Measurements from ENCODE around the gene ADIPOR1.
A peak's percentile ranks its signal among the peaks of the same experiment; 100 is the strongest.
"Not testable (repeated sequence)": the region's sequence is repeated elsewhere in the genome, so short reads cannot be mapped to it uniquely, and the experiment has no call there.

Gene ADIPOR1, protein sequence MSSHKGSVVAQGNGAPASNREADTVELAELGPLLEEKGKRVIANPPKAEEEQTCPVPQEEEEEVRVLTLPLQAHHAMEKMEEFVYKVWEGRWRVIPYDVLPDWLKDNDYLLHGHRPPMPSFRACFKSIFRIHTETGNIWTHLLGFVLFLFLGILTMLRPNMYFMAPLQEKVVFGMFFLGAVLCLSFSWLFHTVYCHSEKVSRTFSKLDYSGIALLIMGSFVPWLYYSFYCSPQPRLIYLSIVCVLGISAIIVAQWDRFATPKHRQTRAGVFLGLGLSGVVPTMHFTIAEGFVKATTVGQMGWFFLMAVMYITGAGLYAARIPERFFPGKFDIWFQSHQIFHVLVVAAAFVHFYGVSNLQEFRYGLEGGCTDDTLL

DNA sequence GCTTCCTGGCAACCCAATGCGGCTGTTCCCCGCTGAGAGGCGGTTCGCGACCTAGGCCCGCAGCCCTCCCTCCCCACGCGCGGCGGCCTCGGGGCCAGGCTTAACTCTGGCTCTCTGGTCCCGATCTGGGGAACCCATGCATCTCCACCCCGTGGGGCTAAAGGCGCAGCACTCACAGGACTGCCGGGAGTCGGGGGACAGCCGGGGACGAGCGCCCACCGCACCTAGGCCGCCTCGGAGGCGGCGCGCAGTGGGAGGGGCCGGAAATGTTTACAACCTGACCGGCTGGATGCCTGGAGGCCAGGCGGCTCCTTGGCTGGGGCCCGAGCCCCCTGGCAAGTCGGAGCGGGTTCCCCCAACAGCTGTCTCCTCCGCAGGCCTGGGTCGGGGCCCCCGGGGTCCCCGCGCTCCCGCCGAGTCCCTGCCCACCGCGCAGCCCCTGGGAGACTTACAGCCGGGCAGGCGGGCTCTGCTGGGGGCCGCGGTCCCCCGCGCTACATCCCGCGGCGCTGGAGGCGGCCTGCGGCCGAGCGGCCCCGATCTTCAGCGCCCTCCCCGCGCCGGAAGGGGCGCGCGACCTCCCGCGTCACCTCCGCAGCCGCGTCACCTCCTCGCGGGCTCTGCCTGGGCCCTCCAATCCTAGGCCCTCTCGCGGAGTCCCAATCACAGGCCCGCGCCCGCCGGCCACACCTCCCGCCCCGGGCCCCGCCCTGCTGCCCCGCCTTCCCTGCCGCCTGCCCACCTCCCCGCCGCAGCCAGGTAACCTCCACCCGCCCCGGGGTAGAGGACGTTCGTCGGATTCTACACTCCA is at the start of gene ADIPOR1:
Gene ADIPOR1 (minus strand): TSS at position 580 of the 811 bp plus-strand sequence. CDS start 7,242 bp downstream, outside the sequence.
- DNase-seq (ENCODE audit: low read depth in 2 of 2) = peak; percentile 40 to 49

DNA sequence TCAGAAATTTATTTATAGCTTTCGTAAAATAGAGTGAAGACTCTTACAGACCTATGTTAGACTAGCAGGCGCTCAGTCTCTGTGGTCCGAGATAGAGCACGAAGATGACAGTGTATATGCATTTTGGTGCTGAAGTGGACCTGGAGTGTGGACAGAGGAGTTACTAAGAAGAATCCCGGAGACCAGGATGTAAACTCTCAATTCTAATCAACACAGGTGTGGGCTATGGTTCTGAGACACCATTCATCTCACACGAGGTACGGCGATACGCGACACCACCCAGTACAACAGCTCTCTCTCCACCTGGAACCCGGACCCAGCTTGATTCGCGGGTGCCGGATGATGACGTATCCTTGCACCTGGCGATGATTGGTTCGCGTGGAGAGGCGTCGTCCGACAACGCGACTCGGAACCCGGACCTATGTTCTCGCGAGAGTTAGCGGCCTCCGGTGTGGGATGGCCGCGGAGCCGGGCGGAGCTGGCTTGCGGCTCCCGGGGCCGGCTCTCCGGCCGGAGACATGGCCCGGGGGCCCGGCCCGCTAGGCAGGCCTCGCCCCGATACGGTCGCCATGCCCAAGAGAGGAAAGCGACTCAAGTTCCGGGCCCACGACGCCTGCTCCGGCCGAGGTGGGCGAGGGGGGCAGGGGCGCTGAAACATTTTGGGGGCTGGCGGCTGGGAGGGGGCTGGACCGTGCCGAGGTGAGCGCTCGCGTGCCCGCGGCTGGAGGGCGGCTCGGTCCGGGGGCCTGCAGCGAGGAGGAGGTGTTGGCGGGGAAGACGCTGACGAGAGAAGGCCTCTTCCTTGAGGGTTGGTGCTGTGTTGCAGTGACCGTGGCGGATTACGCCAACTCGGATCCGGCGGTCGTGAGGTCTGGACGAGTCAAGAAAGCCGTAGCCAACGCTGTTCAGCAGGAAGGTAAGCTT is 49.1 kb upstream of the ADIPOR1 start, which contains the start of gene TMEM183A:
Gene TMEM183A (plus strand): TSS at position 427 of the 924 bp plus-strand sequence. CDS start 92 bp downstream, at position 519.
- DNase-seq (ENCODE audit: low read depth in 2 of 2) = peak; percentile 94 to 95

DNA sequence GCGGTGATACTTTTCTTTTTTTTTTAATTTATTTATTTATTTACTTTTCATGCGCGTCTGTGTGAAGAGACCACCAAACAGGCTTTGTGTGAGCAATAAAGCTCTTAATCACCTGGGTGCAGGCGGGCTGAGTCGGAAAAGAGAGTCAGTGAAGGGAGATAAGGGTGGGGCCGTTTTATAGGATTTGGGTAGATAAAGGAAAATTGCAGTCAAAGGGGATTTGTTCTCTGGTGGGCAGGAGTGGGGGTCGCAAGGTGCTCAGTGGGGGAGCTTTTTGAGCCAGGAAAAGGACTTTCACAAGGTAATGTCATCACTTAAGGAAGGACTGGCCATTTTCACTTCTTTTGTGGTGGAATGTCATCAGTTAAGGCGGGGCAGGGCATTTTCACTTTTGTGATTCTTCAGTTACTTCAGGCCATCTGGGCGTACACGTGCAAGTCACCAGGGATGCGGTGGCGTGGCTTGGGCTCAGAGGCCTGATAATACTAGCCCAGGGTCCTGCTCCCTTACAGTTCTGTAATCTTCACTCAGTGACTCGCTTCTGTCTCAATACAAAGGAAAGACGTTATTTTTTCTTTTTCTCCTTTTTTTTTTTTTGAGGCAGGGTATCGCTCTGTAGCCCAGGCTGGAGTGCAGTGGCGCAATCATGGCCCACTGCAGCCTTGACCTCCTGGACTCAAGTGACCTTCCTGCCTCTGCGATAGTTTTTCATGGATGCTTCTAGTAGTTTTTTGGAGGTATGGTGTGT is 47.5 kb upstream of the ADIPOR1 start:
- not testable (repeated sequence) for DNase-seq (ENCODE audit: low read depth in 2 of 2)

DNA sequence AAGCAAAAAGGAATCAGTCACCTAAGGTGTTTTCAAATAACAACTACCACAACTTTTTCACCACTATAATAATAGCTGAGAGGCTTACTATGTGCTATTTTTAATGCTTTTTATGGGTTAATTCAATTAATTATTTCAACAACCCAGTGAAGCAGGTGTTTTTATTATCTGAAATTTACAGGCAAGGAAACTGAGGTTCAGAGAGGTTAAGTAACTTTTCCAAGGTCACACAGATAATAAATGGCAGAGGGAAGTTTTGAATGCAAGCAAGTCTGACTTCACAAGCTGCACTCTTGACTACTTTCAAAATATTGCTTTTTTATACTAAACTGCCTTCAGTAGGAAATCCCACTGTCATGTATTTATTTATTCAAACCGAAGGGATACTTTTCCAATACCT is 44.8 kb upstream of the ADIPOR1 start:
- DNase-seq (ENCODE audit: low read depth in 2 of 2) = no peak

DNA sequence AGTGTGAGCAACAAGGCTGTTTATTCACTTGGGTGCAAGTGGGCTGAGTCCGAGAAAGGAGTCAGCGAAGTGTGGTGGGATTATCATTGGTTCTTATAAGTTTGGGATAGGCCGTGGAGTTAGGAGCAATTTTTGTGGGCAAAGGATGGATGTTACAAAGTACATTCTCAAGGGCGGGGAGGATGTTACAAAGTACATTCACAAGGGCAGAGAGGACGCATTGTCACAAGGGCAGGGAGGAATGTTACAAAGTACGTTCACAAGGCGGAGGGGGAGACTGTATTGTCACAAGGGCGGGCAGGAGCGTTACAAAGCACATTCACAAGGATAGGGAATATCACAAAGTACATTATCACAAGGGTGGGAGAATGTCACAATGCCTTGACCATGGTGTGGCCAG is 43.9 kb upstream of the ADIPOR1 start:
- DNase-seq (ENCODE audit: low read depth in 2 of 2) = no peak

DNA sequence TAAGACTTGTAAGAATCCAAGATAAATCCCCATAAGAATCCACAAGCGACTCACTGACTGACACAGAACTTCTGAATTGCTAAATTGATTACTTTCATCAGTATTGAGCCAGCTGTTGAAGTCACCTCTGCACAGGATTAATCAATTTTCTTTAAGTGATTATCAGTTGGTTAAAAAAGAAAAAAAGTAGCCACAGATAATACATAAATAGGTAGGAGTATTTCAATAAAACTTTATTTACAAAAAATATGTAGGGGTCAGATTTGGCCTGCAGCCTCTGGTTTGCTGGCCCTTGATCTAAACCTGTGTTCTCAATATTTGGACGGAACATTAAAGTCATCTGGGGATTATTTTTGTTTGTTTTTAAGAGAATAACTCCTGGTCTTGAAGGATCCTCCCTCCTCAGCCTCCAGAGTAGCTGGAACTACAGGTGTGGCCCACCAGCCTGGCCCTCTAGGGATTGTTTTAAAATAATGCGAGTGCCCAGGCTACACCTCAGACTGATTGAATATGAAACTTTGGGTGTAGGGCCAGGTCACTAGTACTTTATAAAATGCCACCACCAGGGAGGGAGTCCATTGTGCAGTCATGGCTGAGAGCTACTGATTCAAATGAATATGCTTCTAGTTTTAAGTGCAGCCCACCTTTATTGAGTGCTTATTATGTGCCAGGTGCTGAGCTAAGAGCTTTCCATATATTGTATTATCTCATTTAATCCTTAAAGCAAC is 42.3 kb upstream of the ADIPOR1 start:
- no peak for DNase-seq (ENCODE audit: low read depth in 2 of 2)

DNA sequence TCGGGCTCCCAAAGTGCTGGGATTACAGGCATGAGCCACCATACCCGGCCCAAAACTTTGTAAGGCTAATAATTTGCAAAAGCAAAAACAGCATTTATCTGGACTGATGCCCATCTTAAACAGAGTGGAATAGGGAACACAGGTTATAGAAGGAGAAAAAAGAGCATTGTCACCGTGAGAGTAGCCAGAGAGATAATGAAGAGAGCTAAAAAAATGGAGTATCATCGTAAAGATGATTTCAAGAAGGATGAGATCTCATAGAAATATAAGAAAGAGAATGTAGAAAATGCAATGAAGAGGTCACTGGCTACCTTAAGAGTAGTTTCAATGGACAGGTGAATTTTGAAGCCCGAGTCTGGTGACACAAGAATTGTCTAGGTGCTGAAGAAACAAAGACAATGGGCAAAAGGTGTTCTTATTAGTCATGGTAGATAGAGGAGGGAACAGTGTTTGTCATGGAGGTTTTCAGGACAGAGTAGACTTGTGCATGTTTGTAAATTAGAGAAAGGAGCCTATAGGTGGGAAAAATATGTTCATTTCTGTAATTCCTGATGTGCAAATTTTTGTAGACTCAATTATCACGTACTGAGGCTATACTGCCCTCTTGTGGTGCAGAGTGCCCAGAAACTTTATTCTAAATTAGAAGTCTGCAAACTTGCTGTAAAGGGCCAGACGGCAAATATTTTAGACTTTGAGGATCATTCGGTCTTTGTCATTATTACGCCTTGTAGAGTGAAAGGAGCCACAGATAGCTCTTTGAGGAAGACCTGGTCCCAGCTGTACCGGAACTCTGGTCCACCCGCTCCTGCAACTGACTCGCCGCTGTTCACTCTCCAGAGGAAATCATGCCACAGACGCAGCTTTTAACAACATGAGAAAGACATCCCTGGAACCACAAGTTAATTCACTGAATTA is 41.0 kb upstream of the ADIPOR1 start:
- DNase-seq (ENCODE audit: low read depth in 2 of 2) = peak in 1 of 2 experiments; percentile 20

DNA sequence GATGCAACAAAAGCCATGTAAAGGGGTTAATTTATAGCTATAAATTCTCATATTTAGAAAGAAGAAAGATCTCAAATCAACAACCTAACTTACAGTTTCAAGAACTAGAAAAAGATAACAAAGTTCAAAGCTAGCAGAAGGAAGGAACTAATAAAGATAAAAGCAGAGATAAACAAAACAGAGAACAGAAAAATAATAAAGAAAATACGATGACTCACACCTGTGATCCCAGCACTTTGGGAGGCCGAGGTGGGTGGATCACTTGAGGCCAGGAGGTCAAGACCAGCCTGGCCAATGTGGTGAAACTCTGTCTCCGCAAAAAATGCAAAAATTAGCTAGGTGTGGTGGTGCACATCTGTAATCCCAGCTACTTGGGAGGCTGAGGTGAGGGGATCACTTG is 36.6 kb upstream of the ADIPOR1 start:
- no peak for DNase-seq (ENCODE audit: low read depth in 2 of 2)

DNA sequence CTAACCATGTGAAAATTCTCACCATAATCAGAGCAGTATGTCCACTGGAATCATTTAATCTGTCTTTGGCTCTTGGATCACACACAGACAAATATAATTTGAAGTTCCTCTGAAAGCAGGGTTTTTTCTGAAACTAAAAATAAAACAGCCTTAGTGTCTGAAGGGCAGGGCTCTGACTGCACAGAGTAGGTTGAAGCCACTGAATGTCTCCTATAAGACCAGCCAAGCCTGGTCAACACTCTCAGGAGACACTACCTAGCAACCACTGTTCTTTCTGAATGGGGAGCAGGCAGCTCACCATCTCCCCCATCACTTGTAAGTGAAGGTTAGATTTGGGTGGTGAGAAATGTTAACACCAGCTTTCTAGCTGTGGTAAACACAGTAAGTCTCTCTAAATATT is 33.0 kb upstream of the ADIPOR1 start:
- DNase-seq (ENCODE audit: low read depth in 2 of 2) = no peak

DNA sequence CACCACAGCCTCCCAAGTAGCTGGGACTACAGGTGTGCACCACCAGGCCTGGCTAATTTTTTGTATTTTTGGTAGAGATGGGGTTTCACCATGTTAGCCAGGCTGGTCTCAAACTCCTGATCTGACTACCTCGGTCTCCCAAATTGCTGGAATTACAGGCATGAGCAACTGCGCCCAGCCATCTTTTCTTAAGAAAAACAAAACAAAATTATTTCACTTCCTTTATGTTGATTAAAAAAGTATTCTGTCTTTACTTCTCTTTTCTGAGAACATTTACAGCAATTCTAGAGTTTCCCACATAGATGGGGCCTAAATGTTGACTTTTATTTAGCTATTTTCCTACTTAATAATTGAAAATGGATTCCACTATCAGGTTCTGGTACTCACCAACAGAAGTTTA is 31.8 kb upstream of the ADIPOR1 start:
- no peak for DNase-seq (ENCODE audit: low read depth in 2 of 2)

DNA sequence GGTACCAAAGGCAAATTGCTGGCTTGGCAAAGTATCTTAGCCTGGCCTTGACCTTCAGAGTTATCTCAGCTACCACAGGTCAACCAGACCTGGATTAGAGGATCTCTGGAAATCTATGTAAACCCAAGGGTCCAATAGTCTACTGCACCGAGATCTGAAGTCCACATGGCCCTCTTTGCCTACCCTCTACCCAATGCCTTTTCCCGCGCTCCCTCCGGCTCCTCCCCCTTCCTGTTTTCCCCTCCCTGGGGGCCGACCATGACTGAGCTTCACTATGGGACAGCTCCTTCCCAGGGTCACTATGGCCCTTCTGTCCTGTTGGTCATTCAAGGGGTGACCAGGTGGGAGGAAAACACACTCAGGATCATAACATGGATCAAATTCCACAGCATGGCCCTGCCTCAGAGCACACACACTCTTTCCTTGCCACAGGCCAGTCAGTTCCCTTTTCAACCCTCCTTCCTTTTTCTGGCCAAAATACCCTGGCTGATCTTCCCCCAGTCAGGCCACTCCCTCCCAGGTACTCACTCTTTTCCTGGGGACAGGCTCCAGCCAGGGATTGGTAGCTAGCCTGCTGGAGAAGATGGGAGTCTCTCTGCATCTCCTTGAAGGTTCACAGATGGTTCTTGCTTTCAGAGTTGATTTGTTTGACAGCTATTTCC is 29.9 kb upstream of the ADIPOR1 start:
- no peak for DNase-seq (ENCODE audit: low read depth in 2 of 2)

DNA sequence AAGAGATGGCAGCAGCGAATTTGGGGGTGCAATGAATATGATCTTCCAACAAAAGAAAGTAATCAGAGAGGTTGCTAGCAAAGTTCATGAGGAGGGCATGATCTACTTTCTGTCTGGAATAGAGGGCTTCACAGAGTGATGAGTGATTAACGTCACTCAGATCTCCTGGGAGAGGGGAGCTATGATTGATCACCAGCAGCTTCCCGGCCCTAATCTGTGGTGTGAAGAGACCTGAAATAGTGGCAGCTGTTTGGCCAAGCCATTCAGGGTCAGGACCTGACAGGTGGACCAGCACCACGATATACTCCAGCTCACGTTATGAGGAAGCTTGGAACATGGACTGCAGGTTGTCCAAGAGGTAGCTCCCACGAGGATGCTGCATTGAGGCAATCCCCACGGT is 29.1 kb upstream of the ADIPOR1 start:
- no peak for DNase-seq (ENCODE audit: low read depth in 2 of 2)

DNA sequence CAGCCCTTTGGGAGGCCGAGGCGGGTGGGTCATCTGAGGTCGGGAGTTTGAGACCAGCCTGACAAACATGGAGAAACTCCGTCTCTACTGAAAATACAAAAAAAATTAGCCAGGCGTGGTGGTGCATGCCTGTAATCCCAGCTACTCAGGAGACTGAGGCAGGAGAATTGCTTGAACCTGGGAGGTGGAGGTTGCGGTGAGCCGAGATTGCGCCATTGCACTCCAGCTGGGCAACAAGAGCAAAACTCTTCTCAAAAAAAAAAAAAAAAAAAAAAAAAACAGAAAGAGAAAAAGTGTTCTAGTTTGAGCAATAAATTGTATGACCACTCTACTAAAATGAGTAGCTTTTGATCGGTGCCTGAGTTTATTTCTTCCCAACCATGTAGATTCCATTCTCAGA is 28.0 kb upstream of the ADIPOR1 start:
- DNase-seq (ENCODE audit: low read depth in 2 of 2) = not testable (repeated sequence)

DNA sequence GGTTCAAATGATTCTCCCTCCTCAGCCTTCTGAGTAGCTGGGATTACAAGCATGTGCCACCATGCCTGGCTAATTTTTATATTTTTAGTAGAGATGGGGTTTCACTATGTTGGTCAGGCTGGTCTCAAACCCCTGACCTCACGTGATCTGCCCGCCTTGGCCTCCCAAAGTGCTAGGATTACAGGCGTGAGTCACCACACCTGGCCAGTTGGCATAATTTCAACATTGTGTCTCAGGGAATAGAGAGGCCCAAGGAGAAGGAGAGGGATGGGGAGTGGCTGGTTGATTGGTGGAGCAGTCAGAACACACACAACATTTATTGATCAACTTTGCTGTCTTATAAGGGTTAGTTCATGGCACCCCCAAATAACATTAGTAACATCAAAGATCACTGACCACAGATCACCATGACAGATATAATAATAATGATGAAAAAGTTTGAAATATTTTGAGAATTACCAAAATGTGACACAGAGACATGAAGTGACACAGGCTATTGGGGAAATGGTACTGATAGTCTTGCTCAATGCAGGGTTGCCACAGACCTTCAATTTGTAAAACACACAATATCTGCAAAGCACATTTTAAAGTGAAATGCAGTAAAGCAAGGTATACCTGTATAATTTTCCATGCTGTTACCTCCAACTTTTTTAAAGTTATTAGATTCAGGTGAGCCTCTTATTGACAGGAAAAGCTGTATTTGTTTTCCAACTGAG is 24.8 kb upstream of the ADIPOR1 start:
- no peak for DNase-seq (ENCODE audit: low read depth in 2 of 2)

DNA sequence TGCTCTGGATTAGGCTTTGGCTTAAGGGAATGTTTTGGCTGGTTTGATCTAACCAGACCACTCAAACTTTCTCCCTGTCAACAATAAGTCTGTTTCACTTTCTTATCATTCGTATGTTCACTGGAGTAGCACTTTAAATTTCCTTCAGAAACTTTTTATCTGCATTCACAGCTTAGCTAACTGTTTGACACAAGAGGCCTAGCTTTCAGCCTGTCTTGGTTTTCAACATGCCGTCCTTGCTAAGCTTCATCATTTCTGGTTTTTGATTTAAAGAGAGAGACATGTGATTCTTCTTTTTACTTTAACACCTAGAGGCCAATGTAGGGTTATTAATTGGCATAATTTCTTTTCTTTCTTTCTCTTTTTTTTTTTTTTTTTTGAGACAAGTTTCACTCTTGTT is 23.8 kb upstream of the ADIPOR1 start:
- DNase-seq (ENCODE audit: low read depth in 2 of 2) = no peak

DNA sequence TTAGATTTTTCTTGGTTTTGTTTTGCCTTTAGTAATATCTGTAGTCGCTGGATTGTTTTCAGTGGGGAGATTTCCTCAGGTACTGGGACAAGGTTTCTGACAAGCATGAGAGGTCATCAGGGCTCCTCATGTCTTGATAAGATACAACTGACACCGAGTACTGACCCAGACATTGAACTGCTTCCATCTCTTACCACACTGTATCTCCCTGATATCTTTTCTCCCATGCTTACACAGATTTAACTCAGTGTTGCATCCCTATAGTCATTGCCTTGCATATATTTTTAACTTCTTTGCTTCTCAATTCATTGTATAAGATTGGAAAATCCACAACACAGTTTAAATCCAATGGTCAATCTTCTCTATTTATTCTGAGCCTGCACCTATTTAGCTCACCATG is 21.3 kb upstream of the ADIPOR1 start:
- no peak for DNase-seq (ENCODE audit: low read depth in 2 of 2)

DNA sequence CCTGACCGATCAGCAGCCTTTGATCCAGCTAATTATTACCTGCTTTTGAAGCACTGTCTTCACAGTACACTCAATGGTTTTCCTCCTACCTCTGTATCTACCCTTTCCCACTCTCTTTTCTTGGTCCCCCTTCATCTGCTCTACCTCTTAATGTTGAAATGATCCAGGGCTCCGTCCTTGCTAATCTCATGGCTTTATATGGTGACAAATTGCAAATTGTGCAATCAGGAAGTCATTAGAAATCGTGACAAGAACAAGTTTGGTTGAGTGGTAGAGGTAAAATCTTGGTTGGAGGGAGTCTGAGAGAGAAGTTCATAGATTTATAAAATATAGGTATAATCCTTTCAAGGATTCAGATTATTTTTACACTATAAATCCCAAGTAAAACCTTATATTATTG is 18.5 kb upstream of the ADIPOR1 start:
- no peak for DNase-seq (ENCODE audit: low read depth in 2 of 2)

DNA sequence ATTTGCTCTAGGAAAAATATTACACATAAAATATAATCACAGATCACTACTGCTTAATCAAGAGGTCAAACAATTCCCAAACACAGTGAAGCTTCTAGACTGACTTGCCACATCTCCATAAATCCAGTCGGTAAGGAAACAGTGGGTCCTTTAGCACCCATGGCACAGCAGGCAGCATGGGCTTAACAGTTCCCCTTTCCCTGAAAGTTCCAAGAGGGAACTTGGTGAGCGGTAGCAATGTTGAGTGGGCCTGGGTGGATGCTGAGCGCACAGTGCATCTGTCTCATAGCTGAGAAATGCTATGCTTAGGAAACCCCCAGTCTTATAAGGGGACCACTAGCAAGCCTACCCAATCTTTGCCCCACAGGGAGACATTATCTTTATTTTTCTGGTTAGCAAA is 16.7 kb upstream of the ADIPOR1 start:
- DNase-seq (ENCODE audit: low read depth in 2 of 2) = no peak

Measured in fibroblast of skin of left quadriceps (primary cell).